Measurements from ENCODE around the gene OR10V1. TPM values are rescaled to one million over a fixed set of nuclear protein-coding genes. Genes with fewer than 3 reads are reported as not detected.
"Not testable (repeated sequence)": the region's sequence is repeated elsewhere in the genome, so short reads cannot be mapped to it uniquely, and the experiment has no call there.

Gene OR10V1
- total RNA-seq, 1 experiment from 2014 or later = not detected

- DNase-seq = no peak
- Mint-ChIP-seq H3K27me3 (ENCODE audit: insufficient read depth, unreplicated experiment) (no peaks in the 10 kb centered on the region), H3K4me3 (ENCODE audit: unreplicated experiment) (peak overlapping the region; percentile 34), H3K9me3 (ENCODE audit: unreplicated experiment) (peaks cover 23% of the 10 kb centered on the region), H3K27ac (ENCODE audit: unreplicated experiment) (peak overlapping the region; percentile 84), H3K4me1 (ENCODE audit: low read depth, unreplicated experiment) (peaks cover 30% of the 10 kb centered on the region), H3K36me3 (ENCODE audit: insufficient read depth, unreplicated experiment) (peaks cover 14% of the 10 kb centered on the region)
- TF ChIP-seq, protein P1, sequence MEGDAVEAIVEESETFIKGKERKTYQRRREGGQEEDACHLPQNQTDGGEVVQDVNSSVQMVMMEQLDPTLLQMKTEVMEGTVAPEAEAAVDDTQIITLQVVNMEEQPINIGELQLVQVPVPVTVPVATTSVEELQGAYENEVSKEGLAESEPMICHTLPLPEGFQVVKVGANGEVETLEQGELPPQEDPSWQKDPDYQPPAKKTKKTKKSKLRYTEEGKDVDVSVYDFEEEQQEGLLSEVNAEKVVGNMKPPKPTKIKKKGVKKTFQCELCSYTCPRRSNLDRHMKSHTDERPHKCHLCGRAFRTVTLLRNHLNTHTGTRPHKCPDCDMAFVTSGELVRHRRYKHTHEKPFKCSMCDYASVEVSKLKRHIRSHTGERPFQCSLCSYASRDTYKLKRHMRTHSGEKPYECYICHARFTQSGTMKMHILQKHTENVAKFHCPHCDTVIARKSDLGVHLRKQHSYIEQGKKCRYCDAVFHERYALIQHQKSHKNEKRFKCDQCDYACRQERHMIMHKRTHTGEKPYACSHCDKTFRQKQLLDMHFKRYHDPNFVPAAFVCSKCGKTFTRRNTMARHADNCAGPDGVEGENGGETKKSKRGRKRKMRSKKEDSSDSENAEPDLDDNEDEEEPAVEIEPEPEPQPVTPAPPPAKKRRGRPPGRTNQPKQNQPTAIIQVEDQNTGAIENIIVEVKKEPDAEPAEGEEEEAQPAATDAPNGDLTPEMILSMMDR (IDR thresholded peaks at IDR 0.05; ENCODE audit: insufficient read depth in 1 of 2, low read depth in 1 of 2, low read length in 1 of 2, severe bottlenecking in 1 of 2, unreplicated experiment in 1 of 2) = no peak
- no peak overlapping the region for H3K4me3 ChIP-seq (ENCODE audit: low read depth, low read length)
- H3K9me3 ChIP-seq = peaks cover 64% of the 10 kb centered on the region
- BruUV-seq (replicated peaks) = no TSS peak
- no peaks in the 10 kb centered on the region for H3K36me3 ChIP-seq (ENCODE audit: control insufficient read depth, insufficient read depth, low read length)
- H3K4me1 ChIP-seq = peaks cover 53% of the 10 kb centered on the region
- H3K27me3 ChIP-seq (replicated peaks; ENCODE audit: control insufficient read depth, insufficient read depth, low read length) = no peaks in the 10 kb centered on the region
- ChIA-PET CTCF (interaction anchor here (0.6 to 1.3 kb wide), 3 partner anchors 27 to 47 kb away, joined by 3 to 5 read pairs (median 3); partner anchors contain the start of gene STX3), POLR2A (interaction anchor here (0.6 to 1.0 kb wide), 4 partner anchors 36 to 67 kb away, joined by 3 to 16 read pairs (median 7); partner anchors contain the start of genes PATL1 and STX3)
- intact Hi-C loops (cut with micrococcal nuclease; ENCODE audit: unreplicated experiment) = loop anchor here (1.0 kb wide), 4 partner anchors 25 to 47 kb away; partner anchors contain the start of gene PATL1
These were observed 6.3 kb downstream of the OR10V1 start for GRCh38 chr11:59707371-59707770.

DNA sequence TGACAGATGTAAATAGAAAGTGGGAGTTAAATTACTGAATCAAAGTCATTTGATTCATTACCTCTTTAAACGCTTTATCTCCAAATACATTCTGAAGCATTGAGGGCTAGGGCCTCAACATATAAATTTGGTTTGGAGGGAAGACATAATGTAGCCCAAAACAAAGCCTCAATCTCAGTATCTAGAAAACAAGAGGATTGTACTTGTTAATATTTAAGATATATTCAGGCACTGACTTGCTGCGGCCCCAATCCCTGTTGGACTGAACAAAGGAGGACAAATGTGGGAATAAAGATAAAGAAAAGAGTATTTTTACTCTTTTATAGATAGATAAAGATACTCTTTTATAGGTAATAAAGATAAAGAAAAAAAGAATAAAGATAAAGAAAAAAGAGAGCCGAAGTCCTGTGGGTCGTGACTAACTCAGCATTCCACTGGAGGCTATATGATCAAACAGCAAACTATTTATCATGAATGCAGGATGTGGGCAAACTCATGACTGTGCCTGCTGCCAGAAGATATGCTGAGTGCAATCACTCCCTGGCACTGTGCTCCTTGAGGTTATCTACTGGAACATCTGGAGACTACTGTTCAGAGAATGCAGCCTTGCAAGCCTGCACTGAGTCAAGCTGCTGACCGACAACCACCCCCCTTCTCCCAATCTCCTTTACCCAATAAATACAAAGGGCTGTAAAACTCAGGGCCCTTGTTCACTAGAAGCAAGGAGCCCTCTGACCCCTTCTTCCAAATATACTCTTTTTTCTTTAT is 6.9 kb downstream of the OR10V1 start:
- TF ChIP-seq, protein P1 (IDR thresholded peaks at IDR 0.05; ENCODE audit: insufficient read depth in 1 of 2, low read depth in 1 of 2, low read length in 1 of 2, severe bottlenecking in 1 of 2, unreplicated experiment in 1 of 2) = no peak
- Mint-ChIP-seq H3K4me1 (ENCODE audit: low read depth, unreplicated experiment) (peaks cover 30% of the 10 kb centered on the region), H3K27me3 (ENCODE audit: insufficient read depth, unreplicated experiment) (no peaks in the 10 kb centered on the region), H3K27ac (ENCODE audit: unreplicated experiment) (peak overlapping the region; percentile 84), H3K36me3 (ENCODE audit: insufficient read depth, unreplicated experiment) (peaks cover 20% of the 10 kb centered on the region), H3K4me3 (ENCODE audit: unreplicated experiment) (peak overlapping the region; percentile 34), H3K9me3 (ENCODE audit: unreplicated experiment) (peaks cover 23% of the 10 kb centered on the region)
- ChIA-PET CTCF (interaction anchor here (0.6 to 1.3 kb wide), 3 partner anchors 26 to 48 kb away, joined by 3 to 5 read pairs (median 3); partner anchors contain the start of gene STX3), POLR2A (interaction anchor here (0.6 to 1.0 kb wide), 4 partner anchors 35 to 67 kb away, joined by 3 to 16 read pairs (median 7); partner anchors contain the start of genes PATL1 and STX3)
- no peaks in the 10 kb centered on the region for H3K27me3 ChIP-seq (replicated peaks; ENCODE audit: control insufficient read depth, insufficient read depth, low read length)
- peak; percentile 88 to 95 for DNase-seq
- peaks cover 60% of the 10 kb centered on the region for H3K9me3 ChIP-seq
- H3K36me3 ChIP-seq (ENCODE audit: control insufficient read depth, insufficient read depth, low read length) = no peaks in the 10 kb centered on the region
- BruUV-seq (replicated peaks) = no TSS peak
- H3K4me1 ChIP-seq = peaks cover 53% of the 10 kb centered on the region
- intact Hi-C loops (cut with micrococcal nuclease; ENCODE audit: unreplicated experiment) = loop anchor here (1.0 kb wide), 4 partner anchors 25 to 48 kb away; partner anchors contain the start of gene PATL1
- H3K4me3 ChIP-seq (ENCODE audit: low read depth, low read length) = no peak overlapping the region

GRCh38 chr11:59705294-59705693 is 8.4 kb downstream of the OR10V1 start:
- intact Hi-C loops (cut with micrococcal nuclease; ENCODE audit: unreplicated experiment) = no loop called here
- no peaks in the 10 kb centered on the region for H3K36me3 ChIP-seq (ENCODE audit: control insufficient read depth, insufficient read depth, low read length)
- peaks cover 51% of the 10 kb centered on the region for H3K4me1 ChIP-seq
- TF ChIP-seq, protein P1 (IDR thresholded peaks at IDR 0.05; ENCODE audit: insufficient read depth in 1 of 2, low read depth in 1 of 2, low read length in 1 of 2, severe bottlenecking in 1 of 2, unreplicated experiment in 1 of 2) = no peak
- H3K27me3 Mint-ChIP-seq (ENCODE audit: insufficient read depth, unreplicated experiment) = no peaks in the 10 kb centered on the region
- peaks cover 20% of the 10 kb centered on the region for H3K36me3 Mint-ChIP-seq (ENCODE audit: insufficient read depth, unreplicated experiment)
- H3K9me3 ChIP-seq = peaks cover 63% of the 10 kb centered on the region
- H3K4me1 Mint-ChIP-seq (ENCODE audit: low read depth, unreplicated experiment) = peaks cover 30% of the 10 kb centered on the region
- CTCF ChIA-PET = no interaction called here
- H3K27ac Mint-ChIP-seq (ENCODE audit: unreplicated experiment) = peak overlapping the region; percentile 84
- no peak for DNase-seq
- no peak overlapping the region for H3K4me3 ChIP-seq (ENCODE audit: low read depth, low read length)
- no peak overlapping the region for H3K4me3 Mint-ChIP-seq (ENCODE audit: unreplicated experiment)
- no peaks in the 10 kb centered on the region for H3K27me3 ChIP-seq (replicated peaks; ENCODE audit: control insufficient read depth, insufficient read depth, low read length)
- no TSS peak for BruUV-seq (replicated peaks)
- H3K9me3 Mint-ChIP-seq (ENCODE audit: unreplicated experiment) = peaks cover 23% of the 10 kb centered on the region
- POLR2A ChIA-PET = interaction anchor here (0.6 kb wide), 1 partner anchor 55 kb away, joined by 3 read pairs; no protein-coding TSS in a partner anchor

DNA sequence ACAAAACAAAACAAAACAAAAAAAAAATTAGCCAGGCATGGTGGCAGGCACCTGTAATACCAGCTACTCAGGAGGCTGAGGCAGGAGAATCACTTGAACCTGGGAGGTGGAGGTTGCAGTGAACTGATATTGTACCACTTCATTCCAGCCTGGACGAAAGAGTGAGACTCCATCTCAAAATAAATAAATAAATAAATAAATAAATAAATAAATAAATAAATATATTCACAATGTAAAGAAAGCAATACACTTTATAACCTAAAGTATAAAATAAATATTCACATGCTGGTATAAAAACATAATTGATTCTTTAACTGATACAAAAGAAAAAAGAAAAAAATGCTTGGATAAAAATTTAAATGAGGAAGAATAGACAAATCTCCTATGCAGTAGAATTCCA is 10.1 kb downstream of the OR10V1 start:
- H3K9me3 Mint-ChIP-seq (ENCODE audit: unreplicated experiment) = peaks cover 22% of the 10 kb centered on the region
- H3K4me3 Mint-ChIP-seq (ENCODE audit: unreplicated experiment); BruUV-seq (replicated peaks); POLR2A ChIA-PET; H3K27me3 ChIP-seq (replicated peaks; ENCODE audit: control insufficient read depth, insufficient read depth, low read length); DNase-seq; H3K36me3 ChIP-seq (ENCODE audit: control insufficient read depth, insufficient read depth, low read length); H3K27me3 Mint-ChIP-seq (ENCODE audit: insufficient read depth, unreplicated experiment); CTCF ChIA-PET; intact Hi-C loops (cut with micrococcal nuclease; ENCODE audit: unreplicated experiment); H3K4me3 ChIP-seq (ENCODE audit: low read depth, low read length): not testable (repeated sequence)
- Histone ChIP-seq H3K4me1 (peaks cover 43% of the 10 kb centered on the region), H3K9me3 (peaks cover 51% of the 10 kb centered on the region)
- peak overlapping the region; percentile 81 for H3K27ac Mint-ChIP-seq (ENCODE audit: unreplicated experiment)
- peaks cover 20% of the 10 kb centered on the region for H3K36me3 Mint-ChIP-seq (ENCODE audit: insufficient read depth, unreplicated experiment)
- H3K4me1 Mint-ChIP-seq (ENCODE audit: low read depth, unreplicated experiment) = peaks cover 32% of the 10 kb centered on the region
